HEK293 (cell line): ENCODE data around the gene IL12RB1.

Experiments
- CTCF ChIA-PET: fragments of 350-600 bp; formaldehyde crosslinking; extraction: SDS; loops from one replicate; lab custom pipeline; 2021; ENCODE audit warnings: antibody characterized with exemption; lab: Yijun Ruan, JAX
- POLR2A ChIA-PET: fragments of 300-600 bp; formaldehyde crosslinking; extraction: SDS; loops from one replicate; lab custom pipeline; 2020; ENCODE audit warnings: antibody characterized with exemption, inconsistent platforms; lab: Yijun Ruan, JAX
- H3K27ac ChIP-seq: fragments of 200-500 bp; sonication (Bioruptor generic); 2 replicates; pipeline ENCODE4 v1.5.1; 2014; ENCODE audit warnings: low read depth, low read length, control low read depth, inconsistent platforms; ENCODE audit errors: extremely low read depth
- H3K36me3 ChIP-seq, 2 experiments: fragments of 200-500 bp in 1 of 2; sonication (Bioruptor generic) in 1 of 2; 1 replicate in 1 of 2; 2 replicates in 1 of 2; pipeline ENCODE4 v1.5.1; 2014 to 2017; ENCODE audit warnings: inconsistent platforms in 2 of 2, low read length in 2 of 2; ENCODE audit not compliant: control insufficient read depth in 2 of 2, insufficient read depth in 1 of 2
- H3K4me1 ChIP-seq: fragments of 200-500 bp; sonication (Bioruptor generic); 2 replicates; pipeline ENCODE4 v1.5.1; 2014; ENCODE audit warnings: mild to moderate bottlenecking, low read length, inconsistent platforms; ENCODE audit not compliant: control insufficient read depth, insufficient read depth
- H3K4me3 ChIP-seq: 2 replicates; pipeline ENCODE4 v1.5.1; 2011; ENCODE audit warnings: low read depth, mild to moderate bottlenecking, control low read depth, low read length, moderate library complexity
- H3K9me3 ChIP-seq: fragments of 200-500 bp; sonication (Bioruptor generic); 2 replicates; pipeline ENCODE4 v1.5.1; 2014; ENCODE audit warnings: low read depth, low read length, inconsistent platforms; ENCODE audit not compliant: control insufficient read depth, insufficient read depth
- HIC1 ChIP-seq: fragments of 450-650 bp; formaldehyde crosslinking; IDR thresholded peaks from 2 replicates; pipeline ENCODE4 v1.5.1; 2016; ENCODE audit warnings: missing biosample characterization, missing genetic modification characterization
- HOXC10 ChIP-seq: sonication (generic); formaldehyde crosslinking; IDR thresholded peaks from 2 replicates; pipeline ENCODE4 v1.8.1; 2023; ENCODE audit warnings: mild to moderate bottlenecking, missing genetic modification reagents
- MZF1 ChIP-seq: fragments of 450-650 bp; formaldehyde crosslinking; IDR thresholded peaks from 2 replicates; pipeline ENCODE4 v1.5.1; 2017; ENCODE audit warnings: missing biosample characterization, missing genetic modification characterization, borderline replicate concordance
- SETDB1 ChIP-seq: IDR thresholded peaks from one replicate; pipeline ENCODE4 v1.6.1; 2017; ENCODE audit warnings: mild to moderate bottlenecking, low read length, moderate library complexity, mixed read lengths; ENCODE audit not compliant: insufficient read length
- SP2 ChIP-seq: fragments of 450-650 bp; formaldehyde crosslinking; IDR thresholded peaks from 2 replicates; pipeline ENCODE4 v1.5.1; 2016; ENCODE audit warnings: missing biosample characterization, missing genetic modification characterization
- ZBTB17 ChIP-seq: fragments of 450-650 bp; formaldehyde crosslinking; IDR thresholded peaks from 2 replicates; pipeline ENCODE4 v1.5.1; 2016; ENCODE audit warnings: missing biosample characterization, missing genetic modification characterization
- ZBTB21 ChIP-seq: fragments of 450-650 bp; formaldehyde crosslinking; IDR thresholded peaks from 2 replicates; pipeline ENCODE4 v1.5.1; 2017; ENCODE audit warnings: missing biosample characterization, missing genetic modification characterization
- ZBTB44 ChIP-seq: fragments of 450-650 bp; IDR thresholded peaks from 2 replicates; pipeline ENCODE4 v1.5.1; 2018; ENCODE audit warnings: missing biosample characterization, mild to moderate bottlenecking, missing genetic modification characterization
- ZBTB48 ChIP-seq: fragments of 450-650 bp; formaldehyde crosslinking; IDR thresholded peaks from 2 replicates; pipeline ENCODE4 v1.5.1; 2016; ENCODE audit warnings: missing biosample characterization, missing genetic modification characterization
- ZBTB7A ChIP-seq: fragments of 450-650 bp; formaldehyde crosslinking; IDR thresholded peaks from 2 replicates; pipeline ENCODE4 v1.5.1; 2016; ENCODE audit warnings: low read depth, missing biosample characterization, missing genetic modification characterization
- ZFP3 ChIP-seq: fragments of 450-650 bp; formaldehyde crosslinking; IDR thresholded peaks from 2 replicates; pipeline ENCODE4 v1.5.1; 2016; ENCODE audit warnings: low read depth, missing biosample characterization, missing genetic modification characterization
- ZFP37 ChIP-seq: fragments of 450-650 bp; formaldehyde crosslinking; IDR thresholded peaks from 2 replicates; pipeline ENCODE4 v1.5.1; 2016; ENCODE audit warnings: missing biosample characterization, missing genetic modification characterization
- ZNF121 ChIP-seq: fragments of 450-650 bp; formaldehyde crosslinking; IDR thresholded peaks from 2 replicates; pipeline ENCODE4 v1.5.1; 2016; ENCODE audit warnings: missing biosample characterization, missing genetic modification characterization
- ZNF157 ChIP-seq: fragments of 450-650 bp; formaldehyde crosslinking; IDR thresholded peaks from 2 replicates; pipeline ENCODE4 v1.5.1; 2016; ENCODE audit warnings: missing biosample characterization, missing genetic modification characterization
- ZNF211 ChIP-seq: fragments of 450-650 bp; formaldehyde crosslinking; IDR thresholded peaks from 2 replicates; pipeline ENCODE4 v1.5.1; 2016; ENCODE audit warnings: low read depth, missing biosample characterization, missing genetic modification characterization
- ZNF423 ChIP-seq: fragments of 450-650 bp; formaldehyde crosslinking; IDR thresholded peaks from 2 replicates; pipeline ENCODE4 v1.5.1; 2016; ENCODE audit warnings: missing biosample characterization, missing genetic modification characterization
- ZNF449 ChIP-seq: fragments of 450-650 bp; formaldehyde crosslinking; IDR thresholded peaks from 2 replicates; pipeline ENCODE4 v1.5.1; 2017; ENCODE audit warnings: missing biosample characterization, mild to moderate bottlenecking, missing genetic modification characterization, moderate library complexity
- ZNF558 ChIP-seq: fragments of 450-650 bp; formaldehyde crosslinking; IDR thresholded peaks from 2 replicates; pipeline ENCODE4 v1.5.1; 2016; ENCODE audit warnings: missing biosample characterization, missing genetic modification characterization
- ZNF580 ChIP-seq: fragments of 450-650 bp; formaldehyde crosslinking; IDR thresholded peaks from 2 replicates; pipeline ENCODE4 v1.5.1; 2016; ENCODE audit warnings: missing biosample characterization, missing genetic modification characterization
- ZNF585B ChIP-seq: fragments of 450-650 bp; formaldehyde crosslinking; IDR thresholded peaks from 2 replicates; pipeline ENCODE4 v1.5.1; 2016; ENCODE audit warnings: missing biosample characterization, missing genetic modification characterization
- ZNF660 ChIP-seq: fragments of 450-650 bp; IDR thresholded peaks from 2 replicates; pipeline ENCODE4 v1.5.1; 2018; ENCODE audit warnings: missing biosample characterization, mild to moderate bottlenecking, missing genetic modification characterization
- ZNF664 ChIP-seq: fragments of 450-650 bp; formaldehyde crosslinking; IDR thresholded peaks from 2 replicates; pipeline ENCODE4 v1.5.1; 2016; ENCODE audit warnings: missing biosample characterization, missing genetic modification characterization
- ZNF76 ChIP-seq: fragments of 450-650 bp; formaldehyde crosslinking; IDR thresholded peaks from 2 replicates; pipeline ENCODE4; 2016; ENCODE audit warnings: low read depth, missing biosample characterization, missing genetic modification characterization, borderline replicate concordance
- ZNF785 ChIP-seq: fragments of 450-650 bp; formaldehyde crosslinking; IDR thresholded peaks from 2 replicates; pipeline ENCODE4 v1.5.1; 2016; ENCODE audit warnings: missing biosample characterization, missing genetic modification characterization
- ZSCAN30 ChIP-seq: fragments of 450-650 bp; IDR thresholded peaks from 2 replicates; pipeline ENCODE4 v1.5.1; 2018; ENCODE audit warnings: missing biosample characterization, mild to moderate bottlenecking, missing genetic modification characterization, moderate library complexity
- TF ChIP-seq, protein P1 (sequence below): fragments of 450-650 bp; formaldehyde crosslinking; IDR thresholded peaks from 2 replicates; pipeline ENCODE4 v1.5.1; 2016; ENCODE audit warnings: missing biosample characterization, missing genetic modification characterization, borderline replicate concordance

IL12RB1 gene

DNA sequence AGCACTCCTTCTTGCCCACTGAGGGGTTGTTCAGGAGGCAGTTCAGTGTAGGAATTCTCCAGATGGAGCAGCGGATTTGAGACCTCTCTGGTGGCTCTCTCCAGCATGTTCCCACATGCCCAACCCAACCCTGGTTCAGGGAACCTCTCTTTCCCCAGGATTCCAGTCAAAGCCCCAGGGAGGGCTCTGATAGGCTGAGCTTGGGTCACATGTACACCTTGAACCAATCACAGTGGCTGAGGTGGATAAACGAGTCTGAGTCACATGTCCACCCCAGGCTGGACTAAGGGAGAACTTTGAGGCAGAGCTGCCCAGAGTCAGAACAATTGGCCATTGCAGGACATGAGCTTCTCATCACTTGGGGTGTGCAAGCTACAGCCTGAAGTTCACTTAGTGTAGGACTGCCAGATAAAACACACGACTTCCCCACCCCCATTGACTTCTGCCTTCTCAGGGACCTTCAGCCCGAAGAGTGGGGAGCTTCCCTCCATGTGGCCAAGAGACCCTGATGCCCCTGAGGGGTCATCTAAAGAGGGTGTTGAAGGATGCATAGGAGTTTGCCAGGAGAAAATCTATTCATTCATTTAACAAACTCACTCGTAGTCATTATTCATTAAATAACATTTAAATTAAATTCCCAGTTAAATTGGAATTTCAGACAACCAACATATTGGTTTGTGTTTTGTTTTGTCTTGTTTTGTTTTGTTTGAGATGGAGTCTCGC lies 6.9 kb upstream of the IL12RB1 start:
- Histone ChIP-seq H3K9me3 (no peaks in the 10 kb centered on the region), H3K27ac (no peak overlapping the region), H3K4me3 (no peak overlapping the region), H3K4me1 (no peaks in the 10 kb centered on the region), H3K36me3 (no peaks in the 10 kb centered on the region)
- CTCF ChIA-PET, result interaction anchor here (0.6 to 0.9 kb wide), 3 partner anchors 19 to 402 kb away, joined by 3 to 4 read pairs (median 3); no protein-coding TSS in a partner anchor
- no peak for TF ChIP-seq ZNF660 (tag by site-specific recombination)
- TF ChIP-seq ZBTB21 (tag by site-specific recombination), result no peak
- no peak for TF ChIP-seq ZNF585B (tag by site-specific recombination)
- TF ChIP-seq, protein P1, sequence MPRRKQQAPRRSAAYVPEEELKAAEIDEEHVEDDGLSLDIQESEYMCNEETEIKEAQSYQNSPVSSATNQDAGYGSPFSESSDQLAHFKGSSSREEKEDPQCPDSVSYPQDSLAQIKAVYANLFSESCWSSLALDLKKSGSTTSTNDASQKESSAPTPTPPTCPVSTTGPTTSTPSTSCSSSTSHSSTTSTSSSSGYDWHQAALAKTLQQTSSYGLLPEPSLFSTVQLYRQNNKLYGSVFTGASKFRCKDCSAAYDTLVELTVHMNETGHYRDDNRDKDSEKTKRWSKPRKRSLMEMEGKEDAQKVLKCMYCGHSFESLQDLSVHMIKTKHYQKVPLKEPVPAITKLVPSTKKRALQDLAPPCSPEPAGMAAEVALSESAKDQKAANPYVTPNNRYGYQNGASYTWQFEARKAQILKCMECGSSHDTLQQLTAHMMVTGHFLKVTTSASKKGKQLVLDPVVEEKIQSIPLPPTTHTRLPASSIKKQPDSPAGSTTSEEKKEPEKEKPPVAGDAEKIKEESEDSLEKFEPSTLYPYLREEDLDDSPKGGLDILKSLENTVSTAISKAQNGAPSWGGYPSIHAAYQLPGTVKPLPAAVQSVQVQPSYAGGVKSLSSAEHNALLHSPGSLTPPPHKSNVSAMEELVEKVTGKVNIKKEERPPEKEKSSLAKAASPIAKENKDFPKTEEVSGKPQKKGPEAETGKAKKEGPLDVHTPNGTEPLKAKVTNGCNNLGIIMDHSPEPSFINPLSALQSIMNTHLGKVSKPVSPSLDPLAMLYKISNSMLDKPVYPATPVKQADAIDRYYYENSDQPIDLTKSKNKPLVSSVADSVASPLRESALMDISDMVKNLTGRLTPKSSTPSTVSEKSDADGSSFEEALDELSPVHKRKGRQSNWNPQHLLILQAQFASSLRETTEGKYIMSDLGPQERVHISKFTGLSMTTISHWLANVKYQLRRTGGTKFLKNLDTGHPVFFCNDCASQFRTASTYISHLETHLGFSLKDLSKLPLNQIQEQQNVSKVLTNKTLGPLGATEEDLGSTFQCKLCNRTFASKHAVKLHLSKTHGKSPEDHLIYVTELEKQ (tag by site-specific recombination), result no peak
- TF ChIP-seq ZNF423, result no peak
- no peak for TF ChIP-seq HOXC10 (CRISPR knock-in tag)
- no peak for TF ChIP-seq ZBTB44
- TF ChIP-seq ZNF580 (tag by site-specific recombination), result 0 out of 2 replicates have a peak, but pooled peaks have one; percentile 9
- no peak for TF ChIP-seq ZNF449 (tag by site-specific recombination)
- no peak for TF ChIP-seq ZNF558 (tag by site-specific recombination)
- no peak for TF ChIP-seq ZNF785
- TF ChIP-seq ZFP37 (tag by site-specific recombination), result no peak
- no peak for TF ChIP-seq ZBTB7A (tag by site-specific recombination)
- peak; percentile 94 for TF ChIP-seq ZFP3 (tag by site-specific recombination)
- TF ChIP-seq ZBTB48 (tag by site-specific recombination), result peak; percentile 61
- TF ChIP-seq ZNF76, result 0 out of 2 replicates have a peak, but pooled peaks have one; percentile 13
- TF ChIP-seq ZNF157, result no peak
- TF ChIP-seq ZSCAN30 (tag by site-specific recombination), result no peak
- no peak for TF ChIP-seq HIC1 (tag by site-specific recombination)
- TF ChIP-seq SP2, result peak; percentile 65
- TF ChIP-seq ZNF211 (tag by site-specific recombination), result no peak
- no peak for TF ChIP-seq MZF1 (tag by site-specific recombination)
- TF ChIP-seq ZNF664 (tag by site-specific recombination), result peak; percentile 61
- TF ChIP-seq ZNF121 (tag by site-specific recombination), result no peak
- TF ChIP-seq SETDB1, result peak; percentile 40
- peak; percentile 87 for TF ChIP-seq ZBTB17 (tag by site-specific recombination)
- POLR2A ChIA-PET, result no interaction called here
